Activated CD4-positive, alpha-beta T cell treated with anti-CD3 and anti-CD28 coated beads, Interleukin-2, amount 10 ng/mL, durations not matched to agents 24 days and 14 days (primary cell): ENCODE results near the gene SKA3. TPM values are rescaled to one million over a fixed set of nuclear protein-coding genes. Genes with fewer than 3 reads are reported as not detected.

Source experiments
- DNase-seq: peaks from one replicate; pipeline ENCODE4 v3.0.0; 2022
- H3K27ac Mint-ChIP-seq: one replicate; pipeline ENCODE4 v1.8.0; 2022; ENCODE audit warnings: mild to moderate bottlenecking, mixed read lengths
- H3K27me3 Mint-ChIP-seq: one replicate; pipeline ENCODE4 v1.8.0; 2022; ENCODE audit warnings: mixed read lengths
- H3K36me3 Mint-ChIP-seq: one replicate; pipeline ENCODE4 v1.8.0; 2022; ENCODE audit warnings: low read depth, mild to moderate bottlenecking, mixed read lengths
- H3K4me1 Mint-ChIP-seq: one replicate; pipeline ENCODE4 v1.8.0; 2021; ENCODE audit warnings: mixed read lengths
- H3K4me3 Mint-ChIP-seq: one replicate; pipeline ENCODE4 v1.8.0; 2022; ENCODE audit warnings: mild to moderate bottlenecking, moderate library complexity, mixed read lengths
- H3K9me3 Mint-ChIP-seq: one replicate; pipeline ENCODE4 v1.8.0; 2021; ENCODE audit warnings: mixed read lengths
- intact Hi-C: fragments of 100-400 bp; cut with micrococcal nuclease; formaldehyde crosslinking; loops from one replicate; pipeline ENCODE4 v1.15.1; 2023
- total RNA-seq: library from RNA; stranded (reverse); gene quantifications from 2 replicates; pipeline ENCODE4 v1.2.3, GENCODE V29; 2022

Gene SKA3
- total RNA-seq, 1 donor from 2014 or later, result 35.6 TPM

GRCh38 chr13:21117104-21117809 is 59.1 kb downstream of the SKA3 start:
- intact Hi-C loops, result no loop called here
- no peak overlapping the region for H3K27ac Mint-ChIP-seq
- no peaks in the 10 kb centered on the region for H3K9me3 Mint-ChIP-seq
- H3K36me3 Mint-ChIP-seq, result no peaks in the 10 kb centered on the region
- no peak overlapping the region for H3K4me3 Mint-ChIP-seq
- H3K4me1 Mint-ChIP-seq, result no peaks in the 10 kb centered on the region
- no peaks in the 10 kb centered on the region for H3K27me3 Mint-ChIP-seq
- no peak for DNase-seq

GRCh38 chr13:21116141-21116540 is 60.2 kb downstream of the SKA3 start:
- Mint-ChIP-seq H3K4me1 (no peaks in the 10 kb centered on the region), H3K27ac (no peak overlapping the region), H3K36me3 (no peaks in the 10 kb centered on the region), H3K27me3 (no peaks in the 10 kb centered on the region), H3K9me3 (no peaks in the 10 kb centered on the region), H3K4me3 (no peak overlapping the region)
- intact Hi-C loops, result no loop called here
- no peak for DNase-seq

GRCh38 chr13:21115231-21115630 is 61.1 kb downstream of the SKA3 start:
- Mint-ChIP-seq H3K4me3 (no peak overlapping the region), H3K4me1 (no peaks in the 10 kb centered on the region), H3K27me3 (no peaks in the 10 kb centered on the region), H3K36me3 (no peaks in the 10 kb centered on the region), H3K9me3 (no peaks in the 10 kb centered on the region), H3K27ac (no peak overlapping the region)
- DNase-seq, result no peak
- intact Hi-C loops, result no loop called here

GRCh38 chr13:21111546-21111945 is 64.8 kb downstream of the SKA3 start:
- DNase-seq, result no peak
- Mint-ChIP-seq H3K9me3 (no peaks in the 10 kb centered on the region), H3K27ac (no peak overlapping the region), H3K4me3 (no peak overlapping the region), H3K36me3 (no peaks in the 10 kb centered on the region), H3K27me3 (no peaks in the 10 kb centered on the region), H3K4me1 (no peaks in the 10 kb centered on the region)
- intact Hi-C loops, result loop anchor here (2.0 to 5.0 kb wide), 2 partner anchors 69 to 186 kb away; no protein-coding TSS in a partner anchor

- Mint-ChIP-seq H3K4me3 (no peak overlapping the region), H3K4me1 (no peaks in the 10 kb centered on the region), H3K9me3 (no peaks in the 10 kb centered on the region), H3K27me3 (no peaks in the 10 kb centered on the region), H3K27ac (no peak overlapping the region), H3K36me3 (no peaks in the 10 kb centered on the region)
- no peak for DNase-seq
- intact Hi-C loops, result no loop called here
These were observed 67.2 kb downstream of the SKA3 start for GRCh38 chr13:21109168-21109567.

- H3K9me3 Mint-ChIP-seq, result no peaks in the 10 kb centered on the region
- no peaks in the 10 kb centered on the region for H3K27me3 Mint-ChIP-seq
- intact Hi-C loops, result no loop called here
- H3K27ac Mint-ChIP-seq, result no peak overlapping the region
- H3K4me1 Mint-ChIP-seq, result no peaks in the 10 kb centered on the region
- no peak for DNase-seq
- no peaks in the 10 kb centered on the region for H3K36me3 Mint-ChIP-seq
- no peak overlapping the region for H3K4me3 Mint-ChIP-seq
These were observed 70.3 kb downstream of the SKA3 start for GRCh38 chr13:21106089-21106488.

GRCh38 chr13:21104199-21105019 is 71.9 kb downstream of the SKA3 start:
- H3K36me3 Mint-ChIP-seq, result no peaks in the 10 kb centered on the region
- no peak overlapping the region for H3K4me3 Mint-ChIP-seq
- H3K4me1 Mint-ChIP-seq, result no peaks in the 10 kb centered on the region
- no peaks in the 10 kb centered on the region for H3K9me3 Mint-ChIP-seq
- intact Hi-C loops, result no loop called here
- no peak for DNase-seq
- H3K27me3 Mint-ChIP-seq, result no peaks in the 10 kb centered on the region
- no peak overlapping the region for H3K27ac Mint-ChIP-seq

Other genes starting within 250 kb of the SKA3 start
- gene LATS2, start 115.0 kb downstream of the SKA3 start, total RNA-seq, result 1.7 and 2.2 TPM in 2 replicates
- gene SAP18, start 36.4 kb downstream of the SKA3 start, total RNA-seq, result 253 and 254 TPM in 2 replicates
- 32.7 and 33.0 TPM in 2 replicates for gene MRPL57, start 106 bp upstream of the SKA3 start, total RNA-seq